GM23338 (cell line): ENCODE results near the gene SPRY1. TPM values are rescaled to one million over a fixed set of nuclear protein-coding genes. Genes with fewer than 3 reads are reported as not detected.

Experiments used
- ATAC-seq: fragments of 200-7000 bp; cut with Tn5 transposase; 3 replicates; pipeline ENCODE4 v1.9.1; 2020
- DNase-seq: peaks from one replicate; pipeline ENCODE4 v3.0.0-alpha.2; 2015; ENCODE audit warnings: low spot score
- H2AFZ ChIP-seq: fragments of 200-600 bp; sonication (generic); 2 replicates; pipeline ENCODE4 v1.8.0; 2016; ENCODE audit warnings: antibody characterized with exemption, mild to moderate bottlenecking, moderate library complexity
- H3F3A ChIP-seq: fragments of 200-600 bp; sonication (generic); replicated peaks from 2 replicates; pipeline ENCODE4 v1.8.0; 2017; ENCODE audit warnings: antibody characterized with exemption, mixed run types, low read depth
- H3K27ac ChIP-seq: fragments of 200-600 bp; sonication (generic); 2 replicates; pipeline ENCODE4 v1.6.1; 2016; ENCODE audit warnings: low read depth
- H3K27me3 ChIP-seq: fragments of 200-600 bp; sonication (generic); 2 replicates; pipeline ENCODE4 v1.8.0; 2016; ENCODE audit warnings: mild to moderate bottlenecking, mixed run types, moderate library complexity; ENCODE audit not compliant: insufficient read depth
- H3K36me3 ChIP-seq: fragments of 200-600 bp; sonication (generic); 2 replicates; pipeline ENCODE4 v1.8.0; 2016; ENCODE audit warnings: mild to moderate bottlenecking; ENCODE audit not compliant: insufficient read depth
- H3K4me1 ChIP-seq: fragments of 200-600 bp; sonication (generic); 2 replicates; pipeline ENCODE4 v1.8.0; 2016; ENCODE audit warnings: mild to moderate bottlenecking, moderate library complexity; ENCODE audit not compliant: insufficient read depth
- H3K4me2 ChIP-seq: fragments of 200-600 bp; sonication (generic); 2 replicates; pipeline ENCODE4 v1.7.1; 2017; ENCODE audit warnings: mixed run types
- H3K4me3 ChIP-seq: fragments of 200-600 bp; sonication (generic); 2 replicates; pipeline ENCODE4 v1.6.1; 2016; ENCODE audit warnings: mixed run types
- H3K79me2 ChIP-seq: fragments of 200-600 bp; sonication (generic); replicated peaks from 2 replicates; pipeline ENCODE4 v1.8.0; 2017; ENCODE audit warnings: mild to moderate bottlenecking; ENCODE audit not compliant: insufficient read depth
- H3K9me2 ChIP-seq: fragments of 200-600 bp; sonication (generic); 2 replicates; pipeline ENCODE4 v1.8.0; 2017; ENCODE audit not compliant: insufficient read depth
- H4K20me1 ChIP-seq: fragments of 200-600 bp; sonication (generic); replicated peaks from 2 replicates; pipeline ENCODE4 v1.8.0; 2017; ENCODE audit warnings: mild to moderate bottlenecking; ENCODE audit not compliant: insufficient read depth
- H3K27ac Mint-ChIP-seq: 2 replicates; pipeline ENCODE4 v1.8.0; 2020; ENCODE audit warnings: inconsistent platforms, mild to moderate bottlenecking, moderate library complexity, mixed read lengths
- H3K27me3 Mint-ChIP-seq: 3 replicates; pipeline ENCODE4 v1.8.0; 2022; ENCODE audit warnings: low read depth, mild to moderate bottlenecking, moderate library complexity, mixed read lengths, inconsistent platforms; ENCODE audit not compliant: insufficient read depth, poor library complexity
- H3K36me3 Mint-ChIP-seq: 3 replicates; pipeline ENCODE4 v1.8.0; 2021; ENCODE audit warnings: low read depth, mild to moderate bottlenecking, inconsistent platforms, moderate library complexity, mixed read lengths
- H3K4me1 Mint-ChIP-seq: 3 replicates; pipeline ENCODE4 v1.8.0; 2020; ENCODE audit warnings: mild to moderate bottlenecking, inconsistent platforms, mixed read lengths
- H3K4me3 Mint-ChIP-seq: 3 replicates; pipeline ENCODE4 v1.8.0; 2021; ENCODE audit warnings: moderate library complexity, mild to moderate bottlenecking, inconsistent platforms, mixed read lengths
- H3K9me3 Mint-ChIP-seq: 3 replicates; pipeline ENCODE4 v1.8.0; 2020; ENCODE audit warnings: moderate library complexity, mild to moderate bottlenecking, inconsistent platforms, mixed read lengths
- CREB1 ChIP-seq: fragments of 250-450 bp; sonication (Bioruptor Pico); IDR thresholded peaks from 2 replicates; pipeline ENCODE4 v1.5.0; 2020; ENCODE audit warnings: low read depth, mild to moderate bottlenecking, moderate library complexity
- CTCF ChIP-seq, 2 experiments: fragments of 200-600 bp in 1 of 2; sonication (generic) in 1 of 2; conservative IDR thresholded peaks; 2 replicates each; pipeline versions ENCODE4 v1.5.1 to v1.6.1; 2016 to 2017; ENCODE audit warnings: antibody characterized with exemption in 2 of 2, low read depth in 2 of 2, mild to moderate bottlenecking in 2 of 2, moderate library complexity in 1 of 2
- ETS1 ChIP-seq: IDR thresholded peaks from 2 replicates; pipeline ENCODE4 v1.6.1; 2016; ENCODE audit warnings: antibody characterized with exemption
- NANOG ChIP-seq: IDR thresholded peaks from 2 replicates; pipeline ENCODE4 v1.6.1; 2016; ENCODE audit warnings: antibody characterized with exemption, borderline replicate concordance
- POLR2AphosphoS5 ChIP-seq: IDR thresholded peaks from 2 replicates; pipeline ENCODE4 v1.6.1; 2016; ENCODE audit warnings: antibody characterized with exemption, low read depth
- REST ChIP-seq: IDR thresholded peaks from one replicate; pipeline ENCODE4 v1.6.1; 2018; ENCODE audit warnings: antibody characterized with exemption; ENCODE audit not compliant: unreplicated experiment
- STAT1 ChIP-seq: IDR thresholded peaks from one replicate; pipeline ENCODE4 v1.6.1; 2016; ENCODE audit warnings: antibody characterized with exemption; ENCODE audit not compliant: unreplicated experiment
- ZNF114 ChIP-seq: fragments of 250-450 bp; sonication (Bioruptor Pico); IDR thresholded peaks from 2 replicates; pipeline ENCODE4 v1.5.0; 2020; ENCODE audit warnings: mild to moderate bottlenecking, moderate library complexity
- ZNF462 ChIP-seq: fragments of 250-450 bp; sonication (Bioruptor Pico); IDR thresholded peaks from 2 replicates; pipeline ENCODE4 v1.5.0; 2020; ENCODE audit warnings: mild to moderate bottlenecking, moderate library complexity
- polyA plus RNA-seq: library from polyadenylated mRNA; unstranded; fragments of >200 nt; fragmentation: Nextera tagmentation; extraction: Ambion mirVana; gene quantifications from 2 replicates; pipeline ENCODE4 v1.2.1, GENCODE V29; 2016
- total RNA-seq: library from RNA; depleted of rRNA; stranded (reverse); fragments of >200 nt; shearing (Covaris generic); gene quantifications from 2 replicates; pipeline ENCODE4 v1.2.3, GENCODE V29; 2014

SPRY1 gene
- total and polyA plus RNA-seq, 2 experiments from 2014 or later, result 62.8 to 103 TPM

GRCh38 chr4:123433976-123434375 lies 37.4 kb downstream of the SPRY1 start:
- Histone ChIP-seq H2AFZ (no peak overlapping the region), H4K20me1 (no peaks in the 10 kb centered on the region), H3K4me1 (no peaks in the 10 kb centered on the region), H3K27me3 (no peaks in the 10 kb centered on the region), H3K36me3 (no peaks in the 10 kb centered on the region), H3K9me2 (peaks cover 5% of the 10 kb centered on the region; the same call in 1 of the 2 replicates), H3F3A (no peaks in the 10 kb centered on the region), H3K4me3 (no peak overlapping the region), H3K27ac (no peak overlapping the region), H3K4me2 (no peak overlapping the region), H3K79me2 (no peaks in the 10 kb centered on the region)
- DNase-seq (no peak), ATAC-seq (no peak)
- Mint-ChIP-seq H3K4me3 (no peak overlapping the region), H3K27me3 (peaks cover 5% of the 10 kb centered on the region), H3K4me1 (peaks cover 3% of the 10 kb centered on the region; the same call in 1 of the 3 replicates), H3K9me3 (peaks cover 39% of the 10 kb centered on the region), H3K27ac (no peak overlapping the region), H3K36me3 (peaks cover 36% of the 10 kb centered on the region)
- TF ChIP-seq NANOG (no peak), POLR2AphosphoS5 (no peak), CREB1 (no peak), REST (no peak), ZNF462 (CRISPR knock-in tag) (no peak), STAT1 (no peak), ZNF114 (no peak), ETS1 (no peak), CTCF (conservative IDR thresholded peaks at IDR 0.05; ENCODE audit: low read depth in 2 of 2) (no peak)
